Endothelial cell of umbilical vein (primary cell): ENCODE data around the gene CACNA2D2. TPM values are rescaled to one million over a fixed set of nuclear protein-coding genes. Genes with fewer than 3 reads are reported as not detected.

Source experiments
- BruUV-seq: library from RNA; stranded (reverse); fragments of 400-500 nt; replicated peaks from 2 replicates; lab custom pipeline; 2021; lab: Mats Ljungman, UMichigan
- CTCF ChIA-PET: fragments of 300-600, 350-600 bp; sonication (Branson Sonifier 250); formaldehyde crosslinking; loops from one replicate; lab custom pipeline; 2021; ENCODE audit warnings: antibody characterized with exemption, inconsistent platforms; lab: Charles Lee
- POLR2A ChIA-PET: fragments of 300-600, 350-600 bp; sonication (Branson Sonifier 250); formaldehyde crosslinking; loops from one replicate; lab custom pipeline; 2021; ENCODE audit warnings: antibody characterized with exemption, inconsistent platforms; lab: Charles Lee
- DNase-seq: peaks from one replicate; pipeline ENCODE4 v3.0.0-alpha.2; 2011; ENCODE audit warnings: low read depth, low spot score
- FAIRE-seq: peaks from 2 replicates; lab custom pipeline; 2011; peaks lifted over from hg19 to GRCh38; lab: Jason Lieb, UNC
- H2AFZ ChIP-seq: 2 replicates; pipeline ENCODE4 v1.6.0; 2012; ENCODE audit warnings: low read depth, low read length, control low read depth, inconsistent platforms
- H3K27ac ChIP-seq: 2 replicates; pipeline ENCODE4 v1.5.1; 2011; ENCODE audit warnings: low read depth, mild to moderate bottlenecking, control low read depth, low read length, moderate library complexity; ENCODE audit not compliant: insufficient read depth
- H3K27me3 ChIP-seq, 2 experiments: 2 replicates each; pipeline versions ENCODE4 v1.6.0 to v1.6.1; 2011; ENCODE audit warnings: low read length in 2 of 2, mixed read lengths in 1 of 2; ENCODE audit not compliant: control insufficient read depth in 2 of 2, insufficient read depth in 2 of 2
- H3K36me3 ChIP-seq, 2 experiments: 2 replicates in 1 of 2; 3 replicates in 1 of 2; pipeline ENCODE4 v1.5.1; 2011; ENCODE audit warnings: low read length in 2 of 2, mild to moderate bottlenecking in 1 of 2, moderate library complexity in 1 of 2; ENCODE audit not compliant: control insufficient read depth in 2 of 2, insufficient read depth in 2 of 2; ENCODE audit errors: extremely low read depth in 1 of 2
- H3K4me1 ChIP-seq: 3 replicates; pipeline ENCODE4 v1.5.1; 2011; ENCODE audit warnings: mild to moderate bottlenecking, low read length; ENCODE audit not compliant: control insufficient read depth, insufficient read depth; ENCODE audit errors: extremely low read depth
- H3K4me2 ChIP-seq: 2 replicates; pipeline ENCODE4 v1.6.1; 2011; ENCODE audit warnings: low read length, control low read depth, mixed read lengths; ENCODE audit not compliant: insufficient read depth
- H3K4me3 ChIP-seq, 3 experiments: fragments of 200-600 bp in 1 of 3; sonication (generic), shearing (Covaris generic) in 1 of 3; replicated peaks in 1 of 3; 2 replicates each; pipeline ENCODE4 v1.5.1; 2011 to 2016; ENCODE audit warnings: control low read depth in 3 of 3, low read length in 3 of 3, mild to moderate bottlenecking in 2 of 3, inconsistent platforms in 1 of 3, low read depth in 1 of 3, moderate library complexity in 1 of 3; ENCODE audit not compliant: insufficient read depth in 1 of 3
- H3K79me2 ChIP-seq: 2 replicates; pipeline ENCODE4 v1.6.0; 2012; ENCODE audit warnings: low read length, inconsistent platforms; ENCODE audit not compliant: control insufficient read depth, insufficient read depth
- H3K9ac ChIP-seq: replicated peaks from 2 replicates; pipeline ENCODE3; 2011; ENCODE audit warnings: low read length, control low read depth; ENCODE audit not compliant: insufficient read depth; ENCODE audit errors: extremely low read depth
- H3K9me1 ChIP-seq: replicated peaks from 3 replicates; pipeline ENCODE4 v1.6.0; 2011; ENCODE audit warnings: mild to moderate bottlenecking, low read length; ENCODE audit not compliant: control insufficient read depth, insufficient read depth; ENCODE audit errors: extremely low read depth
- H3K9me3 ChIP-seq: replicated peaks from 2 replicates; pipeline ENCODE4 v1.5.1; 2012; ENCODE audit warnings: low read length, inconsistent platforms; ENCODE audit not compliant: control insufficient read depth, insufficient read depth
- H4K20me1 ChIP-seq: replicated peaks from 2 replicates; pipeline ENCODE3; 2011; ENCODE audit warnings: mild to moderate bottlenecking, low read length; ENCODE audit not compliant: control insufficient read depth, insufficient read depth; ENCODE audit errors: extremely low read depth
- CTCF ChIP-seq, 2 donors: IDR thresholded peaks; 1 replicate in 1 of 2; 2 replicates in 1 of 2; pipeline ENCODE4 v1.5.1; 2011; ENCODE audit warnings: low read length in 2 of 2, mild to moderate bottlenecking in 2 of 2, moderate library complexity in 2 of 2, control low read depth in 1 of 2, inconsistent platforms in 1 of 2, low read depth in 1 of 2; ENCODE audit not compliant: insufficient read depth in 1 of 2; ENCODE audit errors: extremely low read depth in 1 of 2
- EZH2 ChIP-seq: IDR thresholded peaks from 2 replicates; pipeline ENCODE4 v1.6.1; 2012; ENCODE audit warnings: borderline replicate concordance, low read depth, mild to moderate bottlenecking, moderate library complexity, low read length, inconsistent platforms; ENCODE audit not compliant: severe bottlenecking
- FOS ChIP-seq: IDR thresholded peaks from 2 replicates; pipeline ENCODE4 v1.6.1; 2011; ENCODE audit warnings: mild to moderate bottlenecking, low read length, moderate library complexity, borderline replicate concordance; ENCODE audit not compliant: insufficient read depth
- GATA2 ChIP-seq: IDR thresholded peaks from 2 replicates; pipeline ENCODE4 v1.7.0; 2011; ENCODE audit warnings: low read depth, mild to moderate bottlenecking, moderate library complexity, mixed read lengths, low read length; ENCODE audit not compliant: insufficient read length, insufficient read depth
- JUN ChIP-seq: IDR thresholded peaks from 2 replicates; pipeline ENCODE4 v1.6.1; 2011; ENCODE audit warnings: borderline replicate concordance, low read depth; ENCODE audit not compliant: insufficient read length, insufficient read depth
- MAX ChIP-seq: IDR thresholded peaks from 2 replicates; pipeline ENCODE4 v1.6.1; 2011; ENCODE audit not compliant: insufficient read depth, insufficient read length
- MYC ChIP-seq: IDR thresholded peaks from one replicate; pipeline ENCODE4 v1.6.1; 2011; ENCODE audit warnings: mild to moderate bottlenecking, low read depth, low read length
- POLR2A ChIP-seq: IDR thresholded peaks from 2 replicates; pipeline ENCODE4 v1.6.1; 2012; ENCODE audit warnings: low read depth, mild to moderate bottlenecking, control low read depth, low read length
- POLR2AphosphoS5 ChIP-seq: IDR thresholded peaks from 2 replicates; pipeline ENCODE4 v1.6.1; 2012; ENCODE audit warnings: low read depth, mild to moderate bottlenecking, control low read depth, low read length, moderate library complexity; ENCODE audit not compliant: insufficient read depth
- dilution Hi-C: fragments of 300-500 bp; cut with MboI; formaldehyde crosslinking; loops from one replicate; pipeline ENCODE4 v1.15.0; 2019; ENCODE audit warnings: low sequenced_read_pairs; ENCODE audit not compliant: extremely low pct_ligation_motif_present
- intact Hi-C: fragments of 100-400 bp; cut with micrococcal nuclease; formaldehyde crosslinking; loops from one replicate; pipeline ENCODE4 v1.10.0; 2022
- polyA plus RNA-seq, 4 experiments: library from polyadenylated mRNA; depleted of rRNA in 3 of 4; stranded (reverse) in 3 of 4; unstranded in 1 of 4; fragments of >200 nt; gene quantifications; 2 replicates each; pipeline versions ENCODE4 v1.2.1 to v1.2.3, GENCODE V29; 2011 to 2012; ENCODE audit warnings: missing spikeins in 1 of 4
- total RNA-seq: library from RNA; stranded (reverse); gene quantifications from 2 replicates; pipeline ENCODE4 v1.2.3, GENCODE V29; 2021

Gene CACNA2D2
- total and polyA plus RNA-seq, 2 donors (not counting 3 experiments of a cell fraction or from before 2014, with no cell fraction given) = 0.15 TPM; not detected in 1

- no peak for TF ChIP-seq POLR2AphosphoS5
- Histone ChIP-seq H3K36me3 (peaks cover 15 to 29% of the 10 kb centered on the region in 2 experiments), H3K4me2 (no peak overlapping the region), H3K9ac (no peak overlapping the region), H3K27me3 (no peaks in the 10 kb centered on the region), H3K27ac (no peak overlapping the region), H3K4me3 (no peak overlapping the region), H3K9me3 (no peaks in the 10 kb centered on the region), H3K9me1 (no peaks in the 10 kb centered on the region), H2AFZ (no peak overlapping the region), H4K20me1 (no peaks in the 10 kb centered on the region), H3K4me1 (peaks cover 32% of the 10 kb centered on the region), H3K79me2 (peaks cover 20% of the 10 kb centered on the region)
- dilution Hi-C loops = no loop called here
- ChIA-PET CTCF (no interaction called here), POLR2A (no interaction called here)
- BruUV-seq = no TSS peak
- DNase-seq (no peak), FAIRE-seq (no peak)
- intact Hi-C loops = no loop called here
Measured at GRCh38 chr3:50326182-50326541, 177.3 kb downstream of the CACNA2D2 start.

- no peak overlapping the region for H2AFZ ChIP-seq
- intact Hi-C loops = loop anchor here (2.0 kb wide), 1 partner anchor 99 kb away; no protein-coding TSS in a partner anchor
- POLR2A ChIA-PET = no interaction called here
- dilution Hi-C loops = no loop called here
- no peak overlapping the region for H3K4me2 ChIP-seq
- H3K27ac ChIP-seq = no peak overlapping the region
- no peak overlapping the region for H3K9ac ChIP-seq
- DNase-seq (no peak), FAIRE-seq (no peak)
- H3K4me1 ChIP-seq = peaks cover 34% of the 10 kb centered on the region
- no peaks in the 10 kb centered on the region for H3K9me1 ChIP-seq
- no peaks in the 10 kb centered on the region for H4K20me1 ChIP-seq
- peaks cover 23% of the 10 kb centered on the region for H3K79me2 ChIP-seq
- H3K36me3 ChIP-seq = peaks cover 9 to 24% of the 10 kb centered on the region in 2 experiments
- no peak for TF ChIP-seq CTCF (IDR thresholded peaks at IDR 0.05; ENCODE audit: extremely low read depth in 1 of 2, insufficient read depth in 1 of 2, low read depth in 1 of 2, low read length in 2 of 2)
- TF ChIP-seq MYC = no peak
- no peak for TF ChIP-seq JUN
- TF ChIP-seq POLR2AphosphoS5 = no peak
- no peak for TF ChIP-seq MAX
- TF ChIP-seq GATA2 = no peak
- no peak for TF ChIP-seq POLR2A
- no peak for TF ChIP-seq EZH2
- TF ChIP-seq FOS = no peak
- H3K9me3 ChIP-seq = no peaks in the 10 kb centered on the region
- BruUV-seq = no TSS peak
- CTCF ChIA-PET = interaction anchor here (0.8 to 4.3 kb wide), 8 partner anchors 10 to 135 kb away, joined by 3 to 66 read pairs (median 28); partner anchors contain the start of genes HYAL1, HYAL3 and NAA80
- H3K4me3 ChIP-seq = no peak overlapping the region
- H3K27me3 ChIP-seq = no peaks in the 10 kb centered on the region
Measured at GRCh38 chr3:50325497-50326181, 177.8 kb downstream of the CACNA2D2 start.
